Activated T-helper 1 cell treated with Interleukin-2 at 50 U/mL for 16 hours (primary cell): ENCODE data around the gene CACNA1D.

ENCODE experiments used
- DNase-seq: peaks from one replicate; pipeline ENCODE4 v3.0.0-alpha.2; 2020; ENCODE audit warnings: low read depth

The CACNA1D gene

DNA sequence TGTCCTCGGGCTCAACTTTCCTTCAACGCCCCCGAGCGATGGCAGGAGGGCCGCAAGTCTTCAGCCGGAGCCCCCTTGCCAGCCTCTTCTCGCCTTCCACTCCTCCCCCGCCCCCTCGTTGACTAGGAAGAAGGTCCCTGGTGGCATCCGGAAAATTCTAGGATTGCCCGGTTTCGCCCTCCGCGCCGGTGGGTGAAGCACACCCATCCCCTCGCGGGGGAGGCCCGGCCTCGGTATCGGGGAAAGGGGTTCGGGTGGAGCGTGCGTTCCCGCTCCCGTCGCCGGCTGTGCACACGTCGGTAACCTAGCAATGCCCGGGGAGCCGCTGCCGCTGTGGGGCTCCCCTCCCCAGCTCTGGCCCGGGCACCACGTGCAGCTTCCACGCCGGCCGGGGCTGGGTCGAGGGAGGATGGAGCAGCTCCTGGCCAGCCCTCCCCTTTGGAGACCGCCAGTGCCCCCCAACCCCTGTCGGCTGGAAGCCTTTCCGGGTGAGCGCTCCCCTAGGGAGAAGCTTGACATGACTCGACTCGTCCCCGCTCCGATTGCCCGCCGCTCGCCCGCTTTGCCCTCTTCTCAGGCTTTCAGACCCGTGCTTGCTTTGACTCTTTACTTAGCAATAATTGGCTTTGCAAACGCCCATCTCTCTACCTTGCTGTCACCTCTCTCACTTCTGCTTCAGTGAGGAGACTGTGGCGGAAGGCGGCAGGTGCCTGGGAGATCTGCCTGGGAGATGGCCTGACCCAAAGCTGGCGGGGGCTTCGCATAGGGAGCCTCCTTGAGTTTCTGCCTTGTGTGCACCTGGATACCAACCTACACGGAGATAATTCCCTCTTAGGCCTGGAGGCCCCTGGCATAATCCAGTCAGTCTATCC is 1.3 kb downstream of the CACNA1D start:
- DNase-seq, result no peak

DNA sequence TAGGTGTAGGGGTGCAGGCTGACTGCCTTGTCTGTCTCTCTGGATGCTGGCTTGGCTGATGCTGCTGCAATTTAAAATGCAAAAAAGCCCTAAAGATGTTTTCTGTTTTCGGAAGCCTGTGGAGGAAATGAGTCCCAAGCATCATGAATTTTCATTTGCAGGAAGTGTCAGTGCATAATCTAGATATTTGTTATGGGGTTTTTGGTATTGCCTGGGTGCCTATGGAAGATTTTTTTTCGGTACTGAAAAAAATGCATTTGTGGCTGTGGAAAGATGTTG is 1.9 kb downstream of the CACNA1D start:
- DNase-seq, result no peak

DNA sequence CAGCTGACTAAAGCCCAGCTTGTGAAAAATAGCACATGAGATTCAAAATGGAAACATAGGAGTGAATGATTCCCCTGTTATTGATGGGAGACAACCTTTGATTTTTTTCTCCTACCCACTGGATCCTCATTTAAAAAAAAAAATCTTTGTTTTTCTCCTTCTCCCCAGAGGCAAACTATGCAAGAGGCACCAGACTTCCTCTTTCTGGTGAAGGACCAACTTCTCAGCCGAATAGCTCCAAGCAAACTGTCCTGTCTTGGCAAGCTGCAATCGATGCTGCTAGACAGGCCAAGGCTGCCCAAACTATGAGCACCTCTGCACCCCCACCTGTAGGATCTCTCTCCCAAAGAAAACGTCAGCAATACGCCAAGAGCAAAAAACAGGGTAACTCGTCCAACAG is 2.6 kb downstream of the CACNA1D start:
- no peak for DNase-seq

DNA sequence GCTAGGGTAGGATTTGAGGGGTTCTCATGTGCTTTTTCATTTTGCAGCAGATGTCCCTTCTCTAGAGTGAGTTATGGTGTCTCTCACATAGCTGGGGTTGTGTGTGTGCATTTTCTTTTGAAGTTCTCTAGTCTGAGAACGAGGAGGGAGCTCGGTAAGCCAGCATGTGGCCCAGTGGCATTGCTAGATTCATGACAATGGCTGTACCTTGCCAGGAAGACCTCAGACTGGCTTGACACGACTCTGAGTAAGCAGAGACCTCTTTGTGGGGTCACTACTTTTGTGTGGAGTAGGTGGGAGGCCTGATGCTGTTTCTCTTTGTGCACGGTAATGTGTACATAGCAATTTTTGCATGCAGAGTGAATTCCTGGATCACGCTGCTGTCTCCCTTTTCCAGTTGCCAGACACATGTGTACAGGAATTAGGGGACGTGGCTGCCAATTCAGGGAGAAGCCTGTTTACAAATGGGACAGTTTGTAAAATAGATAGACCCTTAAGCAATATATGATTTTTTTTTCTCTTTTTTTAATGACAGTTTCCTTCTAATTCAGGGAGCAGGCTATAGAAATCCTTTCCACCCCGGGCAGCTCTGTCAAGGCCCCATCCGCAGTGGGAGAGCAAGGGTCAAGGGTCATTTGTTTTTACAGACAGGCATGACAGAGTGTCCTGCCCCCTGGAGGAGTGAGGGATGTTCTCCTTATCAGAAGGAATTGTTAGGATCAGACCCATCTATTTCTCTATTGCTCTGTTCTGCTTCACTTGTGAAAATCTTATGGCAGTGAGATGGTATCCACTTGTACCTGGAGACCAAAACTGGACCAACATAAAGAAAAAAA is 4.6 kb downstream of the CACNA1D start:
- DNase-seq, result no peak

DNA sequence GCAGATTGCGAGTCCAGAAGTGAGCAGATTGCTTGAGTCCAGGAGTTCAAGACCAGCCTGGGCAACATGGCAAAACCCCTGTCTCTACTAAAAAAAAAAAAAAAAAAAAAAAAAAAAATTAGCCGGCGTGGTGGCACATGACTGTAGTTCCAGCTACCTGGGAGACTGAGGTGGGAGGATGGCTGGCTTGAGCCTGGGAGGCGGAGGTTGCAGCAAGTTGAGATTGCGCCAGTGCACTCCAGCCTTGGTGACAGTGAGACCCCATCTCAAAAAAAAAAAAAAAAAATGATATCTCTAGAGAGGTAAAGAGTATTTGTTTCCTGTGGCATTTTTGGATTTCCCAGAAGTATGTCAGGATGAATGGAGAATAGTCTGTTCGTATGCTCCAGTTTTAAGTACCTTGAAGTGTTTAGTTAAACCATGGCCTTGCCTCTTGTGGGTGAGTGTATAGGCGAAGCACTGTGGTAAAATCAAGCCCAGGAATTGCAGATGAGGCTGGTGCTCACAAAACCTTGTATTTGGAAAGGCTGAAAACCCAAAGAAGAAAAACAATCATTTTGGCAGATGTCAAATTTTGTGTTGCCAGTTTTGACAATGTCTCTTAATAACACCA is 5.9 kb downstream of the CACNA1D start:
- DNase-seq, result no peak

DNA sequence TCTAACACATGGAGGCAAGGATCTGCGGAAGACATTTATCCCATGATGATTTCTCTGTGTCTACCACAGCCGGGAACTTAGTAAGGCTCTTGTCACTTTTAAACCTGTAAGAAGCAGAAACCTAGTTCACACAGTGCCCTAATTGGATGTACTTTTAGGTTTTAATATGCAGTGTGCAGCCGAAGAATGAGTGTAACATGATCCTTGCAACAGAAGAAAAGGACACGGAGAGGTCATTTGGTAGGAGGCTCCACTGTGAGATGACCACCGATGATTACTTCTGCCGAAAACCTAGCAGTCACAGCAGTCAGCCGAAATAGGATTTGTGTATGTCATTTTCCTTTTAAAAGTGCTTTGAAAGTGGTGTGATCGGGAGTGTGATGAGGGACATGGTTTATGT is 6.8 kb downstream of the CACNA1D start:
- DNase-seq, result no peak

DNA sequence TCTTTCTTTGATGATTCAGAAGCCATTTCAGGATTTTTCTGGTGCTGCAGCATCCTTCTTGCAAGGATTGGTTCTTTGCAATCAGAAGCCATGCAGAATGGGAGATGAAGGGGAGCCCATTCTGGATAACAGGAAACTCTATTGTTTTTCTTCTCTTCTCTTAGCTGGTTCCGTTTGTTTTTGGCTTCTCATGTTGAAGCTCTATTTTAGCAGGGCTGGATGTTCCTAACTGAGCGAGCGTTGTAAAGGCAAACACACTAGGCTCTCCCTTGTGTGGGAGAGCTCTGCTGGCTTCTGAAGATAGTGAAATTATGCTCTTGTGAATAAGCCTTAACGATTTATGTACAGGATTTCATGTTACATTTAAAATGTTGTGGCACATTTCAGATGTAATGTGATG is 8.3 kb downstream of the CACNA1D start:
- no peak for DNase-seq

DNA sequence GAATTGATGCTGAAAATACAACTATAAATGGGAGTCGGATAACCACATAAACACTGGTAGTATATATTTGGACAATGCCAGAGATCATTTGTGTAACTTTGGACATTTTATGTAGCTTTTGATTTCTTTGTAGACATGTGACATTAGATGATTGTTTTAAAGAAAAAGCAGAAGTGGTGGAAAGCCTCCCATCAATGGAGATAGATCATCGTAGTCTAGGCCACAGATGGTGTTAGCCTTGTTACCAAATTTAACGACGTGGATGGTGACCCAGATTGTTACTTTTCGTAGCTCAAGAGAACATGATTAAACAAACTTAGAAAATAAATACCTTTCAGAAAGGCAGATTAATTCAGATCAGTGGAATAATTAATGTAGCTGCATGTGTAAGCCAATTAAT is 8.8 kb downstream of the CACNA1D start:
- DNase-seq, result no peak

DNA sequence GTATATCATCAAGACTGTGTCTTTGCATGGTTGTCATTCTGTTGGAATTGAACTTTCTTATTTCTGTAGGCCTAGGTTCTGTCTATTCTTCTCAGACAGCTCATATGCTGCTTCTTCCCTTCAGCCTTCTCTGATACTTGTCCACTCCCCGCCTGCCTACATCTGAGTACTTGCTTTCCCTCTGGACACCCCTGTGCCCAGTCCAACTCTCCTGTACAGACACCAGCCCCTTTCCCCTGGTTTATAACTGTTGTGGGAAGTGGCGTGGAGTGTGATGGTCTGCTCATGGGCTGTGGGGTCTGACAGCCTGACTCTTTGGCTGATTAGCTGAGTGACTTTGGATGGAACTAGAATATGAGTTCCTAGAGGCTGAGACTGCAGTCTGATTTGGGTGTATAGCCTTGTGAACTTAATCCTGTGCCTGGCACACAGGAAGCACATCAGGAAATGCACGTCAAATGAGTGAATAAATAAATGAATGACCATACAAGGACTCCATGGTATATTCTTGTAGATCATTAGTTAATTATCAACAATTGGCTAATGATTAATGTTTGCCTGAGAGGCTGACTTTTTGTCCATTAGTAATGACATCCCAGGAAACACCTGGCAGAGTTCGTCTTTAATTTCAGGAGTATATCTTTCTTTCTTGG is 11.8 kb downstream of the CACNA1D start:
- no peak for DNase-seq

DNA sequence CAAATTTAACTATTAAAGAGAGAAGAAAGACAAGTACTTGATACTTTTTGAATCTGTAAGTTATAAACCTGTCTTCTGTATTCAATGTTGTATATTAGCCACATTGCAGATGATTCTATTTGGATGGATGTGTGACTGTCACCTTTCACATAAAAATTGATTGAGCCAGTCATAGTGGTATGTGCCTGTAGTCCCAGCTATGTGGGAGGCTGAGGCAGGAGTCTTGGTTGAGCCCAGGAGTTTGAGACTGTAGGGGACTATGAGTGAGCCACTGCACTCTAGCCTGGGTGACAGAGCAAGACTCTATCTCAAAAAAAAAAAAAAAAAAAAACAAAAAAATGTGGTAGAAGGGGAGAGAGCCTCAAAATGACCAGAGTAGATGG is 12.3 kb downstream of the CACNA1D start:
- no peak for DNase-seq

DNA sequence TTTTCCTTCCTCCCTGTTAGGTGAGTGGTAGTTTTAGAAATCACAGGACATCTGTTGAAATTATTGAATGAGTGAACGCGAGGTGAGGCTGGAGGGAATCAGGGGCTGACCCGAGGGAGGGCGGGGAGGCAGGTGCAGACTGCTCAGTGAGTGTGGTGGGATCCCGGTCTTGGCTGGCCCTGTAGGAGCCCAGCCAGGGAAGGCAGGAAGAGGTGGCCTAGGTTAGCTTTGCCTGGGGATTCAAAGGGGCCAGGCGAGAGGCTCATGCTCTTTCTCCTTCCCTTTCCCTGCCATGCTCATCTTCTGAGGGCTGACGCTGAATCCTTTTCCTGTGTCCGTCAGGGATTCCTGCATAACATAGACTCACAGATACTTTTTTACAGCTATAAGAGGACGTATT is 15.1 kb downstream of the CACNA1D start:
- no peak for DNase-seq

DNA sequence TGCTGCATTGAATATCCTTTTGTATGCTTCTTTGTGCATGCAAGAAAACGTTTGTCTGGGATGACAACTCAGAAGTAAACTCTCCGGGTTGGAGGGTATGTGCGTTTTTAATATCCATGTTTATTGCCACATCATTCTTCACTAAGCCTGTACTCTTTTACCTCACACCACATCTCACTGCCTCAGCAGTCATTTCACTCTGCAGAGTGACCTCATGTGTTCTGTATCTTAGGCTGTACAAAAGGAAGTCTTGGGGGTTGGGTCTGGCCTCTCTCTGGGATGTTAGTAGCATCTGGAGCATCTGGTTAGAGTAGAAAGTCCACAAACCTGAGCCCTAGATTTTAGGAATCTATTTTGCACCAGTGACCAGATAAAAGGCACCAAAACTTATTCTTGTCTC is 16.1 kb downstream of the CACNA1D start:
- no peak for DNase-seq

DNA sequence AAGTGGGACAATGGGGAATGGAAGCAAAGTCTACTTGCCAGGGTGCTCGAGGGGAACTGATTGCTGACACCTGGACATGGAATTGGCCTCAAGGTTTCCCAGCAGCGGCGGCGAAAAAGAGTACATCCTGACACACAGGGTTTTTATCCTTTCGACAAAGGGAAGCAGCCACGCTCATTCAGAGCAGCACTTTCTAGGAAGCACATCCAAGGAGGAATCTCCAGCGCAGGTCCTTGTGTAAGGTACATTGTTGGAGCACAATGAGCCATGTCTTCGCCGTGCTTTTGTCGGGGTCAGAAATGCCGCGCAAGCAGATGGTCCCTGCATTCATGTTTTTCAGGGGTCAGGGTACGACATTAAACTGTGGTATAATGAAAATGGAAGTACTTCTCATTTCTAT is 16.8 kb downstream of the CACNA1D start:
- DNase-seq, result no peak

DNA sequence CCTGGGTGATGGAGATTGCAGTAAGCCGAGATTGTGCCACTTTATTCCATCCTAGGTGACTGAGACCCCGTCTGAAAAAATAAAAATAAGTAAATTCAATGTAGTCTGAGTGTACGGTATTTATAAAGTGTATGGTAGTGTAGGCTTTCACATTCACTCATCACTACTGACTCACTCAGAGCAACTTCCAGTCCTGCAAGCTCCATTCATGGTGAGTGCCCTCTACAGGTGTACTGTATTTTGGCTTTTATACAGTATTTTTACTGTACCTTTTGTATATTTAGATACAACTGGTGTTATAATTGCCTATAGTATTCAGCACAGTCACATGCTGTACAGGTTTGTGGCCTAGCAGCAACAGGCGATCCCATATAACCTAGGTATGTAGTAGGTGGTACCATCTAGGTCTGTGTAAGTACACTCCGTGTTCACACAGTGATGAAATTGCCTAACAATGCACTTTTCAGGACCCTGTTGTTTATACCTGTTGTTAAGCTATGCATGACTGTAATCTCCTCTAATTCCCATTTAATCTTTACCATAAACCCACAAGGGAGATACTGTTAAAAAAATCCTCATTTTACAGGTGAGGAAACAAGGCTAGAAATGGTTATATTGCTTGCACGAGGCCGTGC is 19.3 kb downstream of the CACNA1D start:
- no peak for DNase-seq

DNA sequence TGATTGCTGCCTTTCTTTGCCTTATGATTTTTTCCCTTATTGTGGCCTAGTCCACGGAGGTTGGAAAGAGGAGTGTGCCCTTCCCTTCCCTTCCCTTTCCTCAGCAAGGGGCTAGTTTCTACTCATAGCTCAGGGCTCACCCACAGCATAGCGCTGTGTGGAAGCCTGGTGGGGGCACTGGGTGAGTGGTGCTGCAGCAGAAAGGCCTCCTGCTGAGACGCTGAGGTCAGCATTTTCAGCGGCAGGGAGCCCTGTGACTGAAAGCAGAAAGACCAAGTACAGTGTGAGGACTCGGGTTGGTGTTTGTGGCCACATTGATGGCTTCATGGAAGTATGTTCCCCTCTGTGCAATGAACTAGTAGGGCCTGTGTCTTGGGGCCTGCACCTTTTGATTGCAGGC is 21.9 kb downstream of the CACNA1D start:
- no peak for DNase-seq

DNA sequence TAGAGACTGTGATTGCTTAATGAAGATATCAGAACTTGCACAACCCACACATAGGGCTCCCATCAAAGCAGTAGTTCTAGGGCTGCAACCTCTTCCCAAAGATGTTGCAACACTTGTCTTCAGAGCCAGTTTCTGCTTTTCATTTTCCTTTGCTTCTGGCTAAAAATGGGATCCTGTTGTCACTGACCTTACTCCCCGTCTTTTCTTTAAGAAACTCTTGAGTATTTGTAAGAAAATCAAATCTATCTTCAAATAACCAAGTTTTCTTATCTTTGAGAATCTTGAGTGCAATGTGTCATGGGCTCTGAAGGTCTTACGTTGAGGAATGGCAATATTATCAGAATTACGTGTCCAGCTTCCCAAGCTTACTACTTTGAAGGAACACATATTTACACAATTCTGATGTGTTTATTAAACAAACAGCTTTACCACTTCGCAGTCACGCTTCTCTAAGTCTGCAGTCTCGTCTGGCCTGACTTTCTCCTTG is 24.1 kb downstream of the CACNA1D start:
- no peak for DNase-seq

DNA sequence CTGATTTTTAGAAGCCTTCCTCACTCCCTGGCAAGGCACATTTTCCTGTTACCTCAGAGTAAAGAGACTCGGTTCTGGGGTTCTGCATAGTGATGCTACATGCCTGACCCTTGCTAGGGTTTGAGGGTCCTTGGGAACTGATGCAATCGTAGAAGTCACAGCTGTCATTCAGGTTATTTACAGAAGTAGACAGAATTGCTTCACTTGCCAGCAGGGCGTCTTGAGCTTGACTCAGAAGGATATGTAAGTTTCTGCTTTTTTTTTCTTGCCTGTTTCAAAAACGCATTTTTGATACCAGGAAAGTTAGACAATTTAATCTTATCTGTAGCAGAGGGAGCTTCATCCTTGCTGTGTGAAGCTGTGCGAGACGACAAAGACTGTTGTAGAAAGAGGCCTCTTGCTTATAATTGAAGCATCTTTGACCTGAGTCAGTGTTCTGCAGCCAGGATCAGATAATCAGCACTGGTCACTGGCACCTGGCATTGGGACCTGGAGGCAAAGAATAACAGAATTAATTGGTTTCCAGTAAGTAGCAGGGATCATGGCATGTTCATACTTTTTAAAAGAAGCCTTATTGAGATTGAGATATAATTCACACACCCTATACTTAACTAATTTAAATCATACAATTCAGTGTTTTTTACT is 24.8 kb downstream of the CACNA1D start:
- DNase-seq, result no peak

DNA sequence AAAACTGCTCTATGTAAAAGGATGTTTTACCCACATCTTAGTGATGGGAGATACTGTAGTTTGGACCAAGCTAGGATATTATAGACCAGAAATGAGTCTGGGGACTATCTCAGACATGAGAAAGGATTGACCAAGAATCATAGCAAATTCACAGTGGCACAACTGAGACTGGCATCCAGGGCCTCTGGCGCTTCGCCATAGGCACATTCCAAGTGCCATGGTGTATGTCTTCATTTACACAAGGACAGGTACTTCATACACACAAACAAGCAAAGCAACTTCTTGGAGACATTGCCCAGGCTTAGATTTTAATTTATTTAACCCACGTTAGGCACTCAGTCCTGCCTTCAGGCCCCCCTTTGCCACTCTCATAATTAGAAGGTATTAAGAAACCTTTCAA is 28.9 kb downstream of the CACNA1D start:
- DNase-seq, result no peak

DNA sequence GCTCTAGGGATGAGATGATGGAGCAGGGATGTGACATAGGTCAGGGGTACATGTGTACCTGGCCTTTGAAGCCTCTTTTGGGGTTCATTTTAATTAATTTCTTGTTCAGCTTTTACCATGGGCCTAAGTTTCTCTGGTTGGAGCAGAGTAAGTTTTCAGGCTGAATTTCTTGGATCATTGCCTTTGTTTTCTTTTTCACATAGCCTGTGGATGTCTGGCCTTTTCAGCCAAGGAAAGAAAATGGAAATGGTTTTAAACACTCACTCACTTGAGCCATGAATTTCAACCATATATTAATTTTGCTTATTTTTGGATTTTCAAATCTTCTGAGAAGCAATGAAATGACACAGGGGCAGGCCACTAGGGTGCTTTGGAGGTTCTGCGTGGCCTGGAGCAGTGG is 30.2 kb downstream of the CACNA1D start:
- no peak for DNase-seq

DNA sequence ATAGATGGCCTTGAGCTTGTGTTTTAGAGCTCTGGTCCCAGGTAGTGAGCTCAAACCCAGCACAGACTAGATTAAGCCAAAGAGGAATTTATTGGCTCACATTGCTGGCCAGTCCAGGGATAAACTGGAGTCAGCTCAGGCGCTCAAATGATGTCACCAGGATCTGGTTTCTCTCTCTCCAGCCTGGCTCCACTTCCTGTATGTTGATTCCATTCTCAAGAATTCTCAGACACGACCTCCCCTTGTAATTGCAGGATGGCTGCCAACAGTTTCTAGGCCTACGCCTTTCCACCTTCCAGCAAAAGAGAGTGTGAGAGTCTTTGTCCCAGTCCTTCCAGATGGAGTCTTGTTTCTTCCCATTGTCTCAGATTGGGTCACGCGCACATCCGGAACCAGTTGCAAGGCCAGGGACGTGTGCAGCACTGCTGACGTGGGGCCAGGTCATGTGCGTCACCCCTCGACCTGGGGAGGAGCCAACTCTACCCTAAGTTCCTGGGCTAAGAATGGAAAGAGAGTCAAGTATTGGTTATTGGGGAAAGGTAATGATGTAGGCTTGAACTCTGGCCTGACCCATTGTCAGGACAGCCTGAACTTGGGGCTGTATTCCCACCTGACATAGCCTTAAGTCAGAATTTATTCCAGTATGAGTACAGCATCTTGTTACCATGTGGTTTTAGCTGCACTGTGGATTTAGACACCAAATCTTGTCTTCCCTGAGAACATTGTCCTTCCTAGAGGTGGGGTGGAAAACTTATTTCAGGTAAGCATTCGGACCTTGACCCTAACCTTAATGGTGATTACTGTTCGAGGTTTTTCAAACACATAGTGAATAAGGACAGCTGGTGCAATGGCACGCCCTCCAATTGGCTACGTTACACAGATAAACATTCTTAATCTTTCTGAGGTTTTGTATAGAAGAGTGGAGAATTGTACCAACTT is 31.6 kb downstream of the CACNA1D start:
- no peak for DNase-seq

DNA sequence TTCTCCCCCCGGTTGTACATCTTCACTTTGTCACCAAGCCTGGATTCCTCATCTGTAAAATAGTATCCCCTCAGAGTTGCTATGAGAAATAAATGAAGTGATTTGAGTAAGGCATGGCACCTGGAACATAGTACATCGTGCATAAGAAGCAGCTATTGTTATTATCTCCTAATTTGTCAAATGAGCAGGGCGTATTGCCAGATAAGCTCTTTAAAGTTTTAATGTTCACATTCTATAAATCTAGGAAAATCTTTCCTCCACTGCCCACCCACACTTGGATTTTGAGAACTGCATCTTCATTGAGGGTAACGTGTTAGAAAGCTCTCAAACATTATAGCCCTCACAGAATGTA is 32.3 kb downstream of the CACNA1D start:
- no peak for DNase-seq
